ENCODE data around the gene SLC6A19. TPM values are rescaled to one million over a fixed set of nuclear protein-coding genes. Genes with fewer than 3 reads are reported as not detected.

SLC6A19 gene
- total and polyA plus RNA-seq, 2 of the 4 experiments (the other 2 are of a cell fraction): not detected

DNA sequence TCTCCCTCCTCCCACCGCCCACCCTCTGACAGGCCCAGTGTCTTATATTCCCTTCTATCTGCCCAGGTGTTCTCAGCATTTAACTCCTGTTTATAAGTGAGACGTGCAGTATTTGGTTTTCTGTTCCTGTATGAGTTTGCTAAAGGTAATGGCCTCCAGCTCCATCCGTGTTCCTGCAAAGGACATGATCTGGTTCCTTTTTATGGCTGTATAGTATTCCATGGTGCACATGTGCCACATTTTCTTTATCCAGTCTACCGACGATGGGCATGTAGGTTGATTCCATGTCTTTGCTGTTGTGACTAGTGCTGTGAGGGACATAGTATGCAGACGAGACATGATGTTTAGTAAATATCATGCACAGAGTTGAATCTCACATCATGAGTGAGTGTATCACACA is 7.0 kb upstream of the SLC6A19 start:
- H3K4me3 ChIP-seq (ENCODE audit: insufficient read depth, low read depth, low read length): no peak overlapping the region
- peaks cover 17% of the 10 kb centered on the region; the same call in 1 of the 2 replicates for H3K27me3 ChIP-seq (ENCODE audit: control insufficient read depth, insufficient read depth, low read length)
- intact Hi-C loops (cut with micrococcal nuclease): no loop called here
- whole genome bisulfite sequencing, 2 experiments (ENCODE audit: extremely low coverage in 2 of 2, insufficient read length in 1 of 2): no CpG with 5 or more reads among the region's 6 CpGs
- H3K36me3 ChIP-seq (ENCODE audit: control insufficient read depth, insufficient read depth, low read length): no peaks in the 10 kb centered on the region
- no peak overlapping the region for H3K4me2 ChIP-seq (ENCODE audit: low read depth, low read length)
- no peak overlapping the region for H2BK15ac ChIP-seq (ENCODE audit: low read depth, low read length)
- BruUV-seq (replicated peaks): no TSS peak
- CTCF ChIA-PET: no interaction called here
- dilution Hi-C loops (cut with HindIII; ENCODE audit: low sequenced_read_pairs, unreplicated experiment): no loop called here
- no peak overlapping the region for H2BK20ac ChIP-seq (ENCODE audit: low read depth, low read length)
- no peak overlapping the region for H2BK5ac ChIP-seq (ENCODE audit: low read depth, low read length, poor library complexity, severe bottlenecking)
- POLR2A ChIA-PET (ENCODE audit: unreplicated experiment): no interaction called here
- no peak overlapping the region for H3K23ac ChIP-seq (ENCODE audit: low read depth, low read length)
- H4K20me1 ChIP-seq (ENCODE audit: insufficient read depth, low read length): no peaks in the 10 kb centered on the region
- no peak overlapping the region for H3K9ac ChIP-seq (ENCODE audit: low read depth, low read length)
- no peak overlapping the region for H4K91ac ChIP-seq (ENCODE audit: insufficient read depth, low read depth, low read length)
- H3K56ac ChIP-seq (ENCODE audit: extremely low read depth, insufficient read depth, low read length): no peak overlapping the region
- H3K79me1 ChIP-seq (ENCODE audit: low read depth in 1 of 2, low read length in 2 of 2): no peaks in the 10 kb centered on the region
- no peak overlapping the region for H2AFZ ChIP-seq (replicated peaks; ENCODE audit: low read length, poor library complexity)
- H4K8ac ChIP-seq (ENCODE audit: low read depth in 2 of 2, low read length in 2 of 2): no peak overlapping the region
- ATAC-seq (ENCODE audit: low read depth) (no peak), DNase-seq (no peak)
- no peak overlapping the region for H3K4ac ChIP-seq (ENCODE audit: low read depth, low read length)
- no peak overlapping the region for H2AK5ac ChIP-seq (ENCODE audit: low read depth, low read length)
- in situ Hi-C loops (cut with MboI; ENCODE audit: low sequenced_read_pairs): no loop called here
- no peak overlapping the region for H4K5ac ChIP-seq (ENCODE audit: low read depth, low read length)
- no peak overlapping the region for H2AK9ac ChIP-seq (replicated peaks; ENCODE audit: low read depth, low read length, poor library complexity)
- H3K18ac ChIP-seq (ENCODE audit: low read depth, low read length): no peak overlapping the region
- no peak overlapping the region for H3K27ac ChIP-seq (ENCODE audit: insufficient read depth, low read length)
- TF ChIP-seq FOS (IDR thresholded peaks at IDR 0.05; ENCODE audit: low read depth, low read length) (no peak), RAD21 (IDR thresholded peaks at IDR 0.05; ENCODE audit: low read length) (no peak), RCOR1 (IDR thresholded peaks at IDR 0.05; ENCODE audit: insufficient replicate concordance, low read length) (no peak), BHLHE40 (IDR thresholded peaks at IDR 0.05; ENCODE audit: low read depth, low read length) (no peak), POLR2A (IDR thresholded peaks at IDR 0.05; ENCODE audit: low read depth, low read length) (no peak), MAFK (IDR thresholded peaks at IDR 0.05; ENCODE audit: low read depth, low read length) (no peak)
- TF ChIP-seq, protein P1, sequence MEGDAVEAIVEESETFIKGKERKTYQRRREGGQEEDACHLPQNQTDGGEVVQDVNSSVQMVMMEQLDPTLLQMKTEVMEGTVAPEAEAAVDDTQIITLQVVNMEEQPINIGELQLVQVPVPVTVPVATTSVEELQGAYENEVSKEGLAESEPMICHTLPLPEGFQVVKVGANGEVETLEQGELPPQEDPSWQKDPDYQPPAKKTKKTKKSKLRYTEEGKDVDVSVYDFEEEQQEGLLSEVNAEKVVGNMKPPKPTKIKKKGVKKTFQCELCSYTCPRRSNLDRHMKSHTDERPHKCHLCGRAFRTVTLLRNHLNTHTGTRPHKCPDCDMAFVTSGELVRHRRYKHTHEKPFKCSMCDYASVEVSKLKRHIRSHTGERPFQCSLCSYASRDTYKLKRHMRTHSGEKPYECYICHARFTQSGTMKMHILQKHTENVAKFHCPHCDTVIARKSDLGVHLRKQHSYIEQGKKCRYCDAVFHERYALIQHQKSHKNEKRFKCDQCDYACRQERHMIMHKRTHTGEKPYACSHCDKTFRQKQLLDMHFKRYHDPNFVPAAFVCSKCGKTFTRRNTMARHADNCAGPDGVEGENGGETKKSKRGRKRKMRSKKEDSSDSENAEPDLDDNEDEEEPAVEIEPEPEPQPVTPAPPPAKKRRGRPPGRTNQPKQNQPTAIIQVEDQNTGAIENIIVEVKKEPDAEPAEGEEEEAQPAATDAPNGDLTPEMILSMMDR (conservative IDR thresholded peaks at IDR 0.05; ENCODE audit: low read depth, low read length): no peak
- TF ChIP-seq, protein P2, sequence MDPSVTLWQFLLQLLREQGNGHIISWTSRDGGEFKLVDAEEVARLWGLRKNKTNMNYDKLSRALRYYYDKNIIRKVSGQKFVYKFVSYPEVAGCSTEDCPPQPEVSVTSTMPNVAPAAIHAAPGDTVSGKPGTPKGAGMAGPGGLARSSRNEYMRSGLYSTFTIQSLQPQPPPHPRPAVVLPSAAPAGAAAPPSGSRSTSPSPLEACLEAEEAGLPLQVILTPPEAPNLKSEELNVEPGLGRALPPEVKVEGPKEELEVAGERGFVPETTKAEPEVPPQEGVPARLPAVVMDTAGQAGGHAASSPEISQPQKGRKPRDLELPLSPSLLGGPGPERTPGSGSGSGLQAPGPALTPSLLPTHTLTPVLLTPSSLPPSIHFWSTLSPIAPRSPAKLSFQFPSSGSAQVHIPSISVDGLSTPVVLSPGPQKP (IDR thresholded peaks at IDR 0.05; ENCODE audit: borderline replicate concordance, low read depth, low read length): no peak
- H2BK120ac ChIP-seq (ENCODE audit: low read depth, low read length): no peak overlapping the region
- H3K9me3 ChIP-seq (ENCODE audit: control insufficient read depth, insufficient read depth, low read length): no peaks in the 10 kb centered on the region
- H3K14ac ChIP-seq (replicated peaks; ENCODE audit: low read depth, low read length): no peak overlapping the region
- H3K4me1 ChIP-seq (ENCODE audit: control insufficient read depth, insufficient read depth, low read length): no peaks in the 10 kb centered on the region
- no peaks in the 10 kb centered on the region for H3K9me1 ChIP-seq (ENCODE audit: insufficient read depth, low read length)

All from IMR-90 (cell line).